ENCODE measurements around the gene LYZL2. TPM values are rescaled to one million over a fixed set of nuclear protein-coding genes. Genes with fewer than 3 reads are reported as not detected.

LYZL2 gene
- total RNA-seq, 1 experiment from 2014 or later = not detected

DNA sequence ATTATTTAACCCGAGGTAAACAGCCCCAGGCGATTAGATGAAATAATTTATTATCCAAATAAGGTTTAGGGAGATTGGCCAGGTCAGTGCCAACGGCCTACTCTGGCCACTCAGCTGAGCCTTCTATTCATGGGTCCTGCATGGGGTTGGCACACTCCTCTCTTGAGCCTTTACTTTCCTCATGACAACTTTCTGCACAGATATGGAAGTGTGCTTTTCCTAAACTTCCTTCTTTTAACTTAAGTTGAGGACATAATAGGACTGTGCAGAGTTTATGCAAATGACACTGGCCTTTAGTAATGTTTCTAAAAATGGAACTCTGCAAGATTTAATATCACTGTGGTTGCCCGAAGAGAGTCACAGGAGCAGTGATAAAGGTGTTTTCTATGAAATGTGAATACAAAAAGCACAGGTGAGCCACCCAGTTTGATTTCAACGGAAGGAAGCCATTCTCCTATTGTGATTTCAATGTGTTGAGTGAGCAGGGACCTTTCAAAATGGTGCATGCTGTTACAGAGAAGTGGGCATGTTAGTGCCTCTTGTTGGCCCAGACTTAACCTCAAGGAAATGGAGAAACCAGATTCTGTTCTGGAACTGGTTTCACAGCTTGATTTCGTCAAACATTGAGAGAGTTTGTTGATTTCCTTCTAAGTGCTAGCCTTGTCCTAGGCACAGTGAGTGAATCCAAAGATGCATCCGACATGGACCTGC lies 55.7 kb downstream of the LYZL2 start:
- intact Hi-C loops (cut with micrococcal nuclease; ENCODE audit: unreplicated experiment) = no loop called here
- Mint-ChIP-seq H3K27ac (ENCODE audit: unreplicated experiment) (no peak overlapping the region), H3K9me3 (ENCODE audit: low read depth, unreplicated experiment) (peaks cover 2% of the 10 kb centered on the region), H3K4me3 (ENCODE audit: low read depth, unreplicated experiment) (no peak overlapping the region), H3K4me1 (ENCODE audit: low read depth, unreplicated experiment) (peaks cover 1% of the 10 kb centered on the region), H3K27me3 (ENCODE audit: unreplicated experiment) (no peaks in the 10 kb centered on the region), H3K36me3 (ENCODE audit: insufficient read depth, unreplicated experiment) (no peaks in the 10 kb centered on the region)
- BruUV-seq (replicated peaks) = no TSS peak
- no peak for DNase-seq
- no peak for TF ChIP-seq CTCF (IDR thresholded peaks at IDR 0.05; ENCODE audit: unreplicated experiment)
- CTCF ChIA-PET = no interaction called here

- no peak for TF ChIP-seq CTCF (IDR thresholded peaks at IDR 0.05; ENCODE audit: unreplicated experiment)
- DNase-seq = no peak
- Mint-ChIP-seq H3K36me3 (ENCODE audit: insufficient read depth, unreplicated experiment) (no peaks in the 10 kb centered on the region), H3K4me1 (ENCODE audit: low read depth, unreplicated experiment) (no peaks in the 10 kb centered on the region), H3K4me3 (ENCODE audit: low read depth, unreplicated experiment) (no peak overlapping the region), H3K9me3 (ENCODE audit: low read depth, unreplicated experiment) (peaks cover 5% of the 10 kb centered on the region), H3K27me3 (ENCODE audit: unreplicated experiment) (no peaks in the 10 kb centered on the region), H3K27ac (ENCODE audit: unreplicated experiment) (no peak overlapping the region)
- BruUV-seq (replicated peaks) = no TSS peak
- intact Hi-C loops (cut with micrococcal nuclease; ENCODE audit: unreplicated experiment) = no loop called here
- CTCF ChIA-PET = no interaction called here
Measured at GRCh38 chr10:30565449-30565848, 64.1 kb downstream of the LYZL2 start.

DNA sequence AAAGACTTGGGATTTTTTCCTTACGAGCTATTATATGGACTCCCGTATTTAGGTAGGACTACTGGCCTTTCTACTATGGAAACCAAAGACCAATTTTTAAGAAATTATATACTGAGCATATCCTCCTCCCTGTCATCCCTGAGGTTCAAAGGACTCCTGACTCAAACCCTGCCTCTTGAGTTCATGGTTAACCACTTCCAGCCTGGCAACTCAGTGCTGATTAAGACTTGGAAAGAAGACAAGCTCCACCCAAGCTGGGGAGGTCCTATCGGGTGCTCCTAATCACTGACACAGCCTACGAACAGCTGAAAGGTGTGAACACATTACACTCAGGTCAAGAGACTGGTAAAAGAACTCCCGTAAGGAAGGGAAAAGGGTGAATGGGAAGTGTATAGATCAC lies 66.8 kb downstream of the LYZL2 start:
- DNase-seq = no peak
- CTCF ChIA-PET = interaction anchor here (0.6 to 1.0 kb wide), 2 partner anchors 19 to 569 kb away, joined by 4 to 5 read pairs; no protein-coding TSS in a partner anchor
- Mint-ChIP-seq H3K36me3 (ENCODE audit: insufficient read depth, unreplicated experiment) (no peaks in the 10 kb centered on the region), H3K9me3 (ENCODE audit: low read depth, unreplicated experiment) (peaks cover 3% of the 10 kb centered on the region), H3K4me3 (ENCODE audit: low read depth, unreplicated experiment) (no peak overlapping the region), H3K27me3 (ENCODE audit: unreplicated experiment) (no peaks in the 10 kb centered on the region), H3K27ac (ENCODE audit: unreplicated experiment) (no peak overlapping the region), H3K4me1 (ENCODE audit: low read depth, unreplicated experiment) (no peaks in the 10 kb centered on the region)
- intact Hi-C loops (cut with micrococcal nuclease; ENCODE audit: unreplicated experiment) = no loop called here
- no peak for TF ChIP-seq CTCF (IDR thresholded peaks at IDR 0.05; ENCODE audit: unreplicated experiment)
- no TSS peak for BruUV-seq (replicated peaks)

Other genes starting within 250 kb of the LYZL2 start
- gene MAP3K8, start 195.6 kb downstream of the LYZL2 start, total RNA-seq (2022) = 13.2 and 20.6 TPM in 2 replicates

All from Calu3 (cell line).